Stimulated activated naive CD8-positive, alpha-beta T cell treated with anti-CD3 and anti-CD28 coated beads, Interleukin-15, Interleukin-2, amounts not matched to agents 100 ng/mL and 50 ng/mL, for 24 hours (primary cell): ENCODE data around the gene ASB15.
"Not testable (repeated sequence)": the region's sequence is repeated elsewhere in the genome, so short reads cannot be mapped to it uniquely, and the experiment has no call there.

Experiments used
- H3K27ac Mint-ChIP-seq: one replicate; pipeline ENCODE4 v1.8.0; 2021; ENCODE audit warnings: mild to moderate bottlenecking, mixed read lengths
- H3K27me3 Mint-ChIP-seq: one replicate; pipeline ENCODE4 v1.8.0; 2021; ENCODE audit warnings: mixed read lengths
- H3K36me3 Mint-ChIP-seq: one replicate; pipeline ENCODE4 v1.8.0; 2021; ENCODE audit warnings: low read depth, mixed read lengths
- H3K4me1 Mint-ChIP-seq: one replicate; pipeline ENCODE4 v1.8.0; 2021; ENCODE audit warnings: low read depth, mixed read lengths
- H3K4me3 Mint-ChIP-seq: one replicate; pipeline ENCODE4 v1.8.0; 2021; ENCODE audit warnings: mild to moderate bottlenecking, mixed read lengths
- H3K9me3 Mint-ChIP-seq: one replicate; pipeline ENCODE4 v1.8.0; 2021; ENCODE audit warnings: mixed read lengths

Gene ASB15

DNA sequence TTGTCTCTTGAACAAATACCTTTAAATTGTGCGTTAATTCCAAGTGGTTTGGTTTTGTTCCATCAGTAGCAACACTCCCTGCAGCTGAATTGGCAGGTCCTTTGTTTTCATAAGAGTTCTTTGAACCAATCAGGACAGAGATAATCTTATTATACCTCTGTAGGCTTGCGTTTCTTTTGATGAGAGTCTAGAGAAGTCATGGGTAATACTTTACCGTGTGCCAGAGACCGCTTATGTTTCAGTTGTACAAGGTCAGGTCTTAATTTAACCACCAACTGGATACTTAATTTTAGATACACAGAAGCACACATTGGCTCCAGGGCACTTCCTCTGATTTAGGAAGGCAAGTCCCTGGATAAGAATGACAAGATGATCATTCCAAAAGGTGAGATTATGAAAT is at the start of gene ASB15:
Gene ASB15 (plus strand): TSS at position 292 of the 400 bp plus-strand sequence. CDS start 12,682 bp downstream, outside the sequence.
- peaks cover 14% of the 10 kb centered on the region for H3K27me3 Mint-ChIP-seq
- H3K9me3 Mint-ChIP-seq: no peaks in the 10 kb centered on the region
- H3K36me3 Mint-ChIP-seq: no peaks in the 10 kb centered on the region
- H3K4me1 Mint-ChIP-seq: no peaks in the 10 kb centered on the region
- H3K4me3 Mint-ChIP-seq: no peak within 1 kb of the TSS
- H3K27ac Mint-ChIP-seq: no peak within 1 kb of the TSS

GRCh38 chr7:123552134-123552533 is 49.5 kb upstream of the ASB15 start:
- H3K9me3 Mint-ChIP-seq, H3K4me3 Mint-ChIP-seq, H3K27ac Mint-ChIP-seq, H3K27me3 Mint-ChIP-seq: not testable (repeated sequence)
- H3K36me3 Mint-ChIP-seq: peaks cover 57% of the 10 kb centered on the region
- H3K4me1 Mint-ChIP-seq: peaks cover 30% of the 10 kb centered on the region

DNA sequence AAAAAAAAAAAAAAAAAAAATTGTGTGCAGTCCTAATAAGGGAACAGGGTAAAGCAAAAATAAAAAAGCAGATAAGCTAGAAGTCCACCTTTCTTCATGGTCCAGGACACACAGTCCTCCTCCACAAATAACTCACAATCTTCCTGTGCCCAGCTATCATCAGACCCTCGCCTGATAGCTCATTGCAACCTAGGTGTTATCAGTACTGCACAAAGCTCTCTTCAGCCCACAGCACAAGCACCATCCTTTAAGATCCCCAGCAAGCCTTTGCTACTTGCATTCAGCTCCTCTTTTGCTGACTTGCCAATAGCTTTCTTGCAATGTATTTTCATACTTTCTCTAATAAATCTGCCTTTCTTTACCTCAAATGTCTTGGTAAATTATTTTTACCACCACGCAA is 49.0 kb upstream of the ASB15 start:
- peaks cover 52% of the 10 kb centered on the region for H3K36me3 Mint-ChIP-seq
- no peak overlapping the region for H3K4me3 Mint-ChIP-seq
- no peaks in the 10 kb centered on the region for H3K9me3 Mint-ChIP-seq
- H3K27ac Mint-ChIP-seq: no peak overlapping the region
- H3K27me3 Mint-ChIP-seq: no peaks in the 10 kb centered on the region
- peaks cover 25% of the 10 kb centered on the region for H3K4me1 Mint-ChIP-seq

GRCh38 chr7:123553159-123553558 is 48.5 kb upstream of the ASB15 start:
- H3K4me3 Mint-ChIP-seq: no peak overlapping the region
- H3K9me3 Mint-ChIP-seq: no peaks in the 10 kb centered on the region
- H3K27me3 Mint-ChIP-seq: no peaks in the 10 kb centered on the region
- H3K27ac Mint-ChIP-seq: no peak overlapping the region
- H3K4me1 Mint-ChIP-seq: peaks cover 22% of the 10 kb centered on the region
- H3K36me3 Mint-ChIP-seq: peaks cover 48% of the 10 kb centered on the region

GRCh38 chr7:123555484-123555883 is 46.1 kb upstream of the ASB15 start:
- Mint-ChIP-seq H3K4me1 (peaks cover 11% of the 10 kb centered on the region), H3K27ac (no peak overlapping the region), H3K4me3 (no peak overlapping the region), H3K36me3 (peaks cover 24% of the 10 kb centered on the region), H3K27me3 (no peaks in the 10 kb centered on the region), H3K9me3 (no peaks in the 10 kb centered on the region)

GRCh38 chr7:123557016-123557397 is 44.6 kb upstream of the ASB15 start:
- H3K27me3 Mint-ChIP-seq: peaks cover 4% of the 10 kb centered on the region
- H3K36me3 Mint-ChIP-seq: peaks cover 18% of the 10 kb centered on the region
- H3K4me1 Mint-ChIP-seq: peaks cover 11% of the 10 kb centered on the region
- H3K4me3 Mint-ChIP-seq: no peak overlapping the region
- no peaks in the 10 kb centered on the region for H3K9me3 Mint-ChIP-seq
- H3K27ac Mint-ChIP-seq: no peak overlapping the region

DNA sequence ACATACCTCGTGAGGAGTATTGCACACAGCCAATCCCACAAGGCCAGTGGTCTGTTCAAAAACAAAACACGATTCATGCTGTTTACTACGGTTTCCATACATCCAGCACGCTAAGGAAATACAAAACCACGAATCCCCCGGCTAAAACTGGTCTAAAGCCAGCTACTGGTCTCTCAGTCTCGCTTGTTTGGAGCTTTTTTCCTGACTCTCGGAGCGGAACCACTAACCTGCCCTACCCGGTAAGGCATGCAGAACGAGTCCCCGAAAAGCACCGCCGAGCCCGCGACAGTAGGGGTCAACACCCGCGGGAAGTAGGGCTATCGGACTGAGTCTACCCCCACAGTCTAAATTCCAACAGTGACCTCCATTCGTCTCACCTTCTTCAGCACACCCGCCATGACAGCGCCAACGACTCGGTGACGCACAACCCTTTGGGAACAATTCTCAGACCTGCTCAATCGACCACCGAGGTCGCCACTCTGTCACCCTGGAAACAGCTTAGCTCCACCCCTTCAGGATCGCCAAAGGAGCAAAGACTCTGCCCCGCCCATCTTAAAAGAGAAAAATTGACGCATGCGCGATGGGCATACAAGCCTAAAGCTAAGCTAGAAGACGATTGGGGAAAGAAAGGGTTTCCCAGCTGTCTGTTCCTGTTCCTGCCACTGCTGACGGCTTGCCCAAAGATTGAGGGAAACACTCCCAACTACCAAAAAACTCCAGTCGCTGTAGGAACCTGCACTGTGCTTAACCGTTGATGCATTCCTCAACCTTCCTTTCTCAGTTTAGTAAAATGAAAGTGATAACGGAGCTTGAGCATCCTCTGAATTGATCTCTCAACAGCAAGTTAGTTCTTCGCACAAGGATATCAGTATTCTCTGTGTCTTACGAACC is 44.0 kb upstream of the ASB15 start, which contains the start of gene NDUFA5:
Gene NDUFA5 (minus strand): TSS at position 421 of the 891 bp plus-strand sequence. CDS start 23 bp downstream, at position 398.
- peaks cover 11% of the 10 kb centered on the region for H3K4me1 Mint-ChIP-seq
- no peak within 1 kb of the TSS for H3K27ac Mint-ChIP-seq
- H3K27me3 Mint-ChIP-seq: peaks cover 4% of the 10 kb centered on the region
- peaks cover 12% of the 10 kb centered on the region for H3K36me3 Mint-ChIP-seq
- H3K9me3 Mint-ChIP-seq: no peaks in the 10 kb centered on the region
- no peak within 1 kb of the TSS for H3K4me3 Mint-ChIP-seq

DNA sequence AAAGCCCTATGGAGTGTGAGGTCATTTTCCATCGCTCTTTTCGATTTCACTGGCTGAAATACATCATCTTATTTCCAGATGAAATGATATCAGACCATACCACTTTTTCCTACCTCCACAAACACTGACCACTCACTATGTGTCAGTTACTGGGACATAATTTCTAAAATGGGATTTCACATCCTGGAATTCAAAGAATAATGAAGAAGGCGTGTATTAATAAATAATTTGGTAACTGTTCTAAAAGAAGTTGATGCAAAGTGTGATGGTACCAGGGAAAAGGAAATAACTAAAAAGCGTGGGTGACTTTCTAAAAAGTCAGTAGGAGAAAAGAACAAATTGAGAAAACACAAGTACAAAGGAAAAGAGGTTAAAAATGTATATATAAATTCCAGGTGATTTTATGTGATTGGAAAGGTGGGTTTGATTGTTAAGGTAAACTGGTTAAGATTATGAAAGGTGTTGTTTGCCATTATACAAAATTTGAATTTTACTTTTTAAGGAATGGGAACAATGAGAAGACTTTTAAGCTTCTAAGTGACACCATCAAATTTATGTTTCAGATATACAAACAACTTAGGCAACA is 43.2 kb upstream of the ASB15 start:
- Mint-ChIP-seq H3K4me3 (no peak overlapping the region), H3K9me3 (no peaks in the 10 kb centered on the region), H3K27ac (no peak overlapping the region), H3K36me3 (peaks cover 4% of the 10 kb centered on the region), H3K27me3 (peaks cover 4% of the 10 kb centered on the region), H3K4me1 (peaks cover 4% of the 10 kb centered on the region)

DNA sequence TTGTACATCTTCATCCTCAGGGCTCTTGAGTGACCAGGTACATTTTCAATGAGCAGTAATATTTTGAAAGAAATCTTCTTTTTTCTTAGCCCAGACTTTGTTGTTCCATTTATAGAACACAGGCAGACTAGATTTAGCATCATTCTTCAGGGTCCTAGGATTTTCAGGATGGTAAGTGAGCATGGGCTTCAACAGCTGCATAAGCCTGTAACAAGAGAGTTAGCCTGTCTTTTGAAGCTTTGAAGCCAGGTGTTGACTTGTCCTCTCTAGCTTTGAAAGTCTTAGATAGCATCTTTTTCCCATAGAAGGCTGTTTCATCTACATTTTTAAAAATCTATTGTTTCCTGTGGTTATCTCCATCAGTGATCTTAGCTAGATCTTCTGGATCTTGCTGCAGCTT is 39.5 kb upstream of the ASB15 start:
- H3K4me3 Mint-ChIP-seq: no peak overlapping the region
- H3K4me1 Mint-ChIP-seq: no peaks in the 10 kb centered on the region
- H3K27me3 Mint-ChIP-seq: peaks cover 4% of the 10 kb centered on the region
- H3K27ac Mint-ChIP-seq: no peak overlapping the region
- no peaks in the 10 kb centered on the region for H3K36me3 Mint-ChIP-seq
- H3K9me3 Mint-ChIP-seq: no peaks in the 10 kb centered on the region

- no peak overlapping the region for H3K4me3 Mint-ChIP-seq
- no peaks in the 10 kb centered on the region for H3K36me3 Mint-ChIP-seq
- H3K27me3 Mint-ChIP-seq: no peaks in the 10 kb centered on the region
- no peaks in the 10 kb centered on the region for H3K4me1 Mint-ChIP-seq
- H3K9me3 Mint-ChIP-seq: no peaks in the 10 kb centered on the region
- H3K27ac Mint-ChIP-seq: no peak overlapping the region
These were observed 32.1 kb upstream of the ASB15 start for GRCh38 chr7:123569352-123570010.

DNA sequence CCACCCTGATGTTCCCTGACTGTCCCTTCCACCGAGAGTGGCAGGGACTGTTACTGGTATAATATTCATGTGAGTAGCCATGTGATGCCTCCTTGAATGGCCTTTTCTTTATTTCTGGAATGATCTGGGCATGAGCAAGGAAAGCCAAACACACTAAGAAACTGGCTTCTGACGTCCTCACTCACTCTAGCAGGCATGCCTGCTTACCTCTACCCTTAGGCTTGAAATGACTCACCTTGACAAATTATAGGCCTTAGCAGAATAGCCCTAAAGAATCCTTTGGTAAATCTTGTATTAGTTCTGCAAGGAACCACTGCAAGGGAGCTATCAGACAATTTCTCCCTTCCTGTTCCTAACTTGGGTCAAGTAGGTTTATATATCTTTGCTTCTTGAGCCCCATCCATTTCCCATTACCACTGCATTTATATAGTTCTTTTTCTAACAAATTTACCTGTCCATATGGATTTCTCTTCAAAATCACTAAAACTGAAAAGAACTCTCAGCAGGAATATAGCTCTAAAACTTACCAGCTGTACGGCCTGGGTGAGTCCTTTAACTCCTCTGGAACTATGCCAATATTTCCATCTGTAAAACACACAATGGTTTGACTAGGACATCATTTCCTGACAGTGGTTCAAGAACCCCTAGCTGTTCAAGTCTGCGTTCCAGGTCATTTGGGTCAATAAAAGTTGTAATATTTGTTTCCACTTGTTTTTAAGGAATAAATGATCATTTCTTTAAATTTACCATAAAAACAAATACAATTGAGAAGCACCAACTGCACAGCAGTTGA is 31.0 kb upstream of the ASB15 start:
- Mint-ChIP-seq H3K27ac (no peak overlapping the region), H3K4me3 (no peak overlapping the region), H3K27me3 (no peaks in the 10 kb centered on the region), H3K4me1 (no peaks in the 10 kb centered on the region), H3K36me3 (no peaks in the 10 kb centered on the region), H3K9me3 (no peaks in the 10 kb centered on the region)

DNA sequence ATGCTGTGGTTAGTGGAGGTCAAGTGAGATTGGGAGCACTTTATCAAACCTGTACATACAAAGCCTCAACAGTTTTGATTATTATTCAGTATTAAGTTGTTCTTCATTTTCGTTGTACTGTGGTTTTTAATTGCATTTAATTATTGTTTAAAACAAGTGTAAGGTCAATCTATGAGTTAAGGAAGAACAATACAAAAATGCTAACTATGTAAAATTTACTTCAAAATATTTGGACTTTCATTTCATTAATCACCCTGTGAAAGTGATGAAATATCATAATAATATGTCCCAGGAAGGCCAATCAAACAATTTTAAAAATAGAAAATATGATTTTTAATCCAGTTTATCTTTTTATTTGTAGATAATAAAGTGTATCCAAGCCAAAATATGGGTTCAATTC is 30.4 kb upstream of the ASB15 start:
- H3K36me3 Mint-ChIP-seq: no peaks in the 10 kb centered on the region
- peaks cover 3% of the 10 kb centered on the region for H3K27me3 Mint-ChIP-seq
- no peak overlapping the region for H3K4me3 Mint-ChIP-seq
- H3K27ac Mint-ChIP-seq: no peak overlapping the region
- no peaks in the 10 kb centered on the region for H3K9me3 Mint-ChIP-seq
- no peaks in the 10 kb centered on the region for H3K4me1 Mint-ChIP-seq

- H3K9me3 Mint-ChIP-seq: no peaks in the 10 kb centered on the region
- no peaks in the 10 kb centered on the region for H3K4me1 Mint-ChIP-seq
- no peak overlapping the region for H3K27ac Mint-ChIP-seq
- H3K27me3 Mint-ChIP-seq: peaks cover 4% of the 10 kb centered on the region
- H3K4me3 Mint-ChIP-seq: no peak overlapping the region
- no peaks in the 10 kb centered on the region for H3K36me3 Mint-ChIP-seq
These were observed 29.9 kb upstream of the ASB15 start for GRCh38 chr7:123571684-123572083.

- no peaks in the 10 kb centered on the region for H3K4me1 Mint-ChIP-seq
- H3K27ac Mint-ChIP-seq: no peak overlapping the region
- H3K36me3 Mint-ChIP-seq: no peaks in the 10 kb centered on the region
- peaks cover 14% of the 10 kb centered on the region for H3K27me3 Mint-ChIP-seq
- H3K9me3 Mint-ChIP-seq: no peaks in the 10 kb centered on the region
- no peak overlapping the region for H3K4me3 Mint-ChIP-seq
These were observed 28.3 kb upstream of the ASB15 start for GRCh38 chr7:123573341-123573740.
